SH-SY5Y (cell line): ENCODE data around the gene FAM229A.

Experiments used
- GATA2 ChIP-seq: IDR thresholded peaks from 2 replicates; pipeline ENCODE4 v1.6.1; 2011; ENCODE audit warnings: mild to moderate bottlenecking, low read depth, low read length
- GATA3 ChIP-seq: IDR thresholded peaks from 2 replicates; pipeline ENCODE4 v1.6.1; 2011; ENCODE audit warnings: low read depth, mild to moderate bottlenecking, low read length, moderate library complexity

DNA sequence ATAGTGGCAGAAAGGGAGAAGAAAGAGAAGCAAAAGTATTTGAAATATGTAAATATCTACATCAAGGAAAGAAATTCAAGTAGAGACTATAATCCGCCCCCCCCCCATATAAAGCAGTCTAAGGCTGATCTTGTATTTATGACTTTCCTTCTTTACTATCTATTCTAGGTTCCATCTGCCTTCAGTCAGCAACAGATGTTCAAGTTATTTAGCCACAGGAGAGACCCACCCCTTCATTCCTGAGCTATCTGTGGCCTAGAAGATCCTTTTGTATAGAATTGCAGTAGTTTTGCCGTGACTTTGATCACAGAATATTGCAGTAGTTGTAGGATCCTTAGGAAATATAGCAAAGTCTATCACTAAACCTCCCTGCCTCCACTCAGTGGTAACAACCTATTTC is 42.7 kb upstream of the FAM229A start:
- TF ChIP-seq GATA3 (no peak), GATA2 (no peak)
